ENCODE measurements around the gene RAET1G.
"Not testable (repeated sequence)": the region's sequence is repeated elsewhere in the genome, so short reads cannot be mapped to it uniquely, and the experiment has no call there.

The RAET1G gene, protein sequence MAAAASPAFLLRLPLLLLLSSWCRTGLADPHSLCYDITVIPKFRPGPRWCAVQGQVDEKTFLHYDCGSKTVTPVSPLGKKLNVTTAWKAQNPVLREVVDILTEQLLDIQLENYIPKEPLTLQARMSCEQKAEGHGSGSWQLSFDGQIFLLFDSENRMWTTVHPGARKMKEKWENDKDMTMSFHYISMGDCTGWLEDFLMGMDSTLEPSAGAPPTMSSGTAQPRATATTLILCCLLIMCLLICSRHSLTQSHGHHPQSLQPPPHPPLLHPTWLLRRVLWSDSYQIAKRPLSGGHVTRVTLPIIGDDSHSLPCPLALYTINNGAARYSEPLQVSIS
- total RNA-seq, result 0 reads per million in 4 experiments

DNA sequence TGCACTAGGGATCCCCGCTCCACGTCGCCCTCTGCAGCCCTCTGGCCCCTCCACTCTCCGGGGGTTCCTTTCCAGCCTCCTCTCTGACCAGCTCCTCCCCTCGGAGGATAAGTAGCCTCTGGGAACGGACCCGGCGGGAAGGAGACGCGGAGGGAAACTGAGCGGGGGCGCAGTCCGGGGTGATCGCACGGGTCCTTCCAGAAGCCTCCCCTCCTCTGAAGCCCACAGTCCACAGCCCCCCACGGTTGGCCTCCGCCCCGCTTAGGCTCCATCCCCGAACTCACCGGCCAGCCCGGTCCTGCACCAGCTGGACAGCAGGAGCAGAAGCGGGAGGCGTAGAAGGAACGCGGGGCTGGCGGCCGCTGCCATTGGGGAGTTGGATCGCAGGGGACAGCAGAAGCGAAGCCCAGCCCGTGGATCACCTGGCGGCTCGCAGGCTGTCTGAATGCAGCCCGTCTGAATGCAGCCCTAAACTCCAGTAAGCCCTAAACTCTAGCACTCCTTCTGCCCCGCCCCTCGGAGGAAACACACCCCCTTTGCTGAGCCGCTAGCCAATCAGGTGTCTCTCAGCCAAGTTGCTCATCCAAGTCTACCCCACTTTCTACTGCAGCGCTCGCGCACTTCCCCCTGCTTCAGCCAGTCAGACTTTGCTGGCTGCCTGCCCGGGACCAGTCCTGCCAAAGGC lies at the start of gene RAET1G:
TSS of gene RAET1G (minus strand) at position 480 of the 685 bp plus-strand sequence. CDS start at position 369, 111 bp downstream.
- peak; percentile 62 for DNase-seq

DNA sequence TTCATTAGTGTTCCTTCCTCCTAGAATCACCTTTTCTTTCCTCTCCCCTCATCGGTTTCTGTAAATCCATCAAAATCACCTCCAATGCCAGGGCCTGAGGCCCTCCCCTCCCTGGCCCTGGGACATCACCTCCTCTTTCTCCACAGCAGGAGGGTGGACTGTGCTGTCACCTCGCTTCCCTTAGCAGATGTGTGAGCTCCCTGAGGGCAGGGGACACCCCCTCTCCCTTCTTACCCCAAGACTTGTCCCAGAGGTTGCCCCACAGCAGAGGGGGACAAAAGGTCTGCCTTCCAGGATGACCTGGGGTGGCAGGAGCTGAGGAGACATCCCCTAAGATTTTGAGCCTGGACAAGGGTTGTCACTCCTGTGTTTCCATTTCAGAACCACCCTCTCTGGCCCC lies 46.7 kb upstream of the RAET1G start:
- DNase-seq, result no peak

DNA sequence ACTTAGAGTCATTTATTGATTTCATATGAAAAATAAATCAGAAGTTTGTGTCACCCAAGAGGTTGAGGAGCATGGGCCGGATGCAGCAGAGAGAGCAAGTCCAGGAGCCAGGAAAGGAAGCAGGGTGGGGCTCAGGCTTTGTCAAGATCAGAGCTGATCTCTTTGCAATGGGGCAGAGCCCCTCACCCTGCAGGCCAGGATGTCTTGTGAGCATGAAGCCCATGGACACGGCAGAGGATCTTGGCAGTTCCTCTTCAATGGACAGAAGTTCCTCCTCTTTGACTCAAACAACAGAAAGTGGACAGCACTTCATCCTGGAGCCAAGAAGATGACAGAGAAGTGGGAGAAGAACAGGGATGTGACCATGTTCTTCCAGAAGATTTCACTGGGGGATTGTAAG lies 46.0 kb upstream of the RAET1G start:
- DNase-seq, result not testable (repeated sequence)

DNA sequence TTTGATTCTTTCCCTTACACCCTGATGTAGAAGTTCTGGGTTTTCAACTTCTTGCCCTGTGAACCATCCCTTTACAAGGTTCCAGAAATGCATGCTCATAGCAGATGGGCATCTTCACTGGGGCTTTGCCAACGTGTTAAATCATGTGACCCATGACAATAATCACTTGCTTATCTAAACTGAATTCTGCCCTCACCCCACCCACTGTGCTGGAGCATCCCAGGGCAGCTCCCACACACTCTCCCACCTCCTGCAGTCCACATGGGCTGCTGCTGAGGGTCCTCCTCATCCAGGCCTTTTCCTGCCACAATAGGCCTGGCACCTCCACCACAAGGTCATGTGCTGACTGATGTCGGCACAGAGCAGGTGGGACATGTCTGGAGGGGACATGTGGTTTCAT lies 45.1 kb upstream of the RAET1G start:
- not testable (repeated sequence) for DNase-seq

DNA sequence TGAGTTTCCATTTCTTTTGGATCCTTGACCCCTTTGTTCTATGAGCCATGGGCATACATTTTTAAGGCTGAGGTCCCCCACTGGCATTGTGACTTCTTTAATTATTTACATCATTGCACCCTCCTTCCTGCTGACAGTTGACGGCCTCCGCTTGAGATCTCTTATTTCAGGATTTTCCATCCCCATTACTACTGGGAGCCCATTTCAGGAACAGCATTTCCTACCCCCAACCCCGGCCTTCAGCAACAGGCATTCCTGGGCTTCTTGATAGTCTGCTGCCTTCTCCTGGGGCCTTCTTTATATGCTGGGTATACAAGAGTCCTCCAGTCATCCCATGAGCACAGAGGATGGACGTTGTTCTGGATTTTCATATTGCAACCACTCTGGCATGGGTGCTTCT lies 44.7 kb upstream of the RAET1G start:
- no peak for DNase-seq

DNA sequence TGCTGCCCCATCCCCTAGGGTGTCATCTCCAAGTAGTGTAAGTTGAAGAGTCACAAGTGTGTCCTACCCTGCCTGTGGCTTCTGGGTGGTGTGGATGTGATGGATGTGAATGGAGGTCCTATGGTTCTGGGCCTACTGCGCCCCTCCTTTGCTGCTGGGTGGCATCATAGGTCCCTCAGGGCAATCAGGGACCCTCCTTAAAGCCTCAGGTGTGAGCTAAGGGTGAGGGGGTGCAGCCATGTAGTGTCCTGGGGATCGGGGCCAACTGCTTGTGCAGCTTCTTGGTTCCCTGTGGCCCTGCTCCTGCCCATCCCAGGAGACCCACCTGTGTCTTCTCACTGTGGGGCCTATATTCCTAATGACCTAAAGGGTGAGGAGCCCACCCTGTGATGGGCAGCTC lies 43.4 kb upstream of the RAET1G start:
- not testable (repeated sequence) for DNase-seq

DNA sequence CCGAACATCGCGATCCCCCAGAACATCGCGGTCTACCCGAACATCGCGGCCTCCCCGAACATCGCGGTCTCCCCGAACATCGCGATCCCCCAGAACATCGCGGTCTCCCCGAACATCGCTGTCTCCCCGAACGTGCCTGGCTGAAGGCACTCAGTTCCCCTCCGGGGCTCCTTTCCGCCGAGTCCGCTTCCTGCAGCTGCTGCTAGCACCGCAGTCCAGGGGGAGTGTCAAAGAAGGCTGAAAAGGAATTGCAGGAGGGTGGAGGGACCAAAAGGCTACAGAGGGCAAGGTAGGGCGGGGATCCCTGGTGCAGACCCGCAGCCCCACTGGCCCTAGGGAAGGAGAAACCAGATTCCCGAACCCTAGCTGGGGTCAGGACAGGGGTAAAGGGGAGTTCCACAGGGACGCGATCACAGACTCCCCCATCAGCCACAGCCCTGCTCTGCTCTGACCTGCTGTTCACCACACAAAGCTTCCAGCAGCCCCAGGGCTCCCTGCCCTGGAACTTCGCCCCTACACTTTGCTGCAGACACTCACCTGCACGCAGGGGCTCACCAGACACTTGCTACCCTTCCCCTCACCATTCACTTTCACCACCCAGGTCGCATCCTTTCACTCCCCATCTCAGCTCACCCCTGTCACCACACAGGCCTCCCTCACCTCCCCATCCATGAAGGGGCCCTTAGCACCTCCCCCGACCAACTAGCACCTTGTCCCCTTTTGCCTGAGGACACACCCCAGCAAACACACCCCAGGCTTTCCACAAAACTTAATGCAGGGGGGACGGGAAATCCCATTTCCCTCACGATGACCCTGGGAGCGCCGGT lies 42.5 kb upstream of the RAET1G start:
- DNase-seq, result no peak

DNA sequence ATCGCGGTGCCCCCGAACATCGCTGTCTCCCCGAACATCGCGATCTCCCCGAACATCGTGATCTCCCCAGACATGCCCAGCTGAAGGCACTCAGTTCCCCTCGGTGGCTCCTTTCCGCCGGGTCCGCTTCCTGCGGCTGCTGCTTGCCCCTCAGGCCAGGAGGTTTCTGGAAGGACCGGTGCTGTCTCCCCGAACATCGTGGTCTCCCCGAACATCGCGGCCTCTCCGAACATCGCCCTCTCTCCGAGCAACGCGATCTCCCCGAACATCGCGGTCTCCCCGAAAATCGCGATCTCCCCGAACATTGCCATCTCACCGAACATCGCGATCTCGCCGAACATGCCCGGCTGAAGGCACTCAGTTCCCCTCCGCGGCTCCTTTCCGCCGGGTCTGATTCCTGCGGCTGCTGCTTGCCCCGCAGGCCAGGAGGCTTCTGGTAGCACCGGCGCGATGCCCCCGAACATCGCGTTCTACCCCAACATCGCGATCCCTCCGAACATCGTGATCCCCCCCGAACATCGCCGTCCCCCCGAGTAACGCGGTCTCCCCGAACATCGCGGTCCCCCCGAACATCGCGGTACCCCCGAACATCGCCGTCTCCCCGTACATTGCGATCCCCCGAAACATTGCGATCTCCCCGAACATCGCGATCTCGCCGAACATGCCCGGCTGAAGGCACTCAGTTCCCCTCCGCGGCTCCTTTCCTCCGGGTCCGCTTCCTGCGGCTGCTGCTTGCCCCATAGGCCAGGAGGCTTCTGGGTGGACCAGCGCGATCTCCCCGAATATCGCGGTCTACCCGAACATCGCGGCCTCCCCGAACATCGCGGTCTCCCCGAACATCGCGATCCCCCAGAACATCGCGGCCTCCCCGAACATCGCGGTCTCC lies 41.6 kb upstream of the RAET1G start:
- DNase-seq, result no peak

DNA sequence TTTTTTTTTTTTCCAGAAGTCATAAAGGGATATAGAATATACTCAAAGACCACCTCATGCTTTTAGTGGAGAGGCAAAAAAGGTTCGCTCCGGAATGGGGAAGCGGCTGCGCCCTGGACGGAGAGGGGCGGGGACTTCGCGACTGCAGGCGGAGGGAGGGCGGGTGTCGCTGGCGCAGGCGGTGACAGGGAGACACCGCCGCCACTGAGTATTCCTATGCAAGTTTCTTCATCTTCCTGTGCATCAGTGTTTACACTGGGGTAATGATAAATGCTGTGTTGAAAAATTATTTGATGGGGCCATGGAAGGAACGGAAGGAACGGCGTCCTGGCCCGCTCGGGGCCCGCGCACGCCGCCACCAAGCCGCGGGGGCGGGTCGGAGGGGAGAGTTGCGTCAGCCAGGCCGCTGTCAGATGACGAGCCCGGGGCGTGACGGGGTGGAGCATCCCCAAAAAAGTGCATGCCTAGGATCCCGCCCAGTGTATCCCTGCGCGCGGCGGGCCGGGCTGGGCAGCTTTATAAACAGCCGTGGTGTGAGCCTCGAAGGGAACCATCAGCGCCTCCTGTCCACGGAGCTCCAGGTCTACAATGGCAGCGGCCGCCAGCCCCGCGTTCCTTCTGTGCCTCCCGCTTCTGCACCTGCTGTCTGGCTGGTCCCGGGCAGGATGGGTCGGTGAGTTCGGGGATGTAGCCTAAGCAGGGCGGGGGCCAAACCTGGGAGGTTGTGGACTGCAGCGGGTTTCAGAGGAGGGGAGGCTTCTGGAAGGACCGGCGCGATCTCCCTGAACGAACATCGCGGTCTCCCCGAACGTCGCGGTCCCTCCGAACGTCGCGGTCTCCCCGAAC lies 40.8 kb upstream of the RAET1G start, which contains the start of gene ULBP1:
TSS of gene ULBP1 (plus strand) at position 482 of the 846 bp plus-strand sequence. CDS start at position 589, 107 bp downstream.
- peak; percentile 58 for DNase-seq

DNA sequence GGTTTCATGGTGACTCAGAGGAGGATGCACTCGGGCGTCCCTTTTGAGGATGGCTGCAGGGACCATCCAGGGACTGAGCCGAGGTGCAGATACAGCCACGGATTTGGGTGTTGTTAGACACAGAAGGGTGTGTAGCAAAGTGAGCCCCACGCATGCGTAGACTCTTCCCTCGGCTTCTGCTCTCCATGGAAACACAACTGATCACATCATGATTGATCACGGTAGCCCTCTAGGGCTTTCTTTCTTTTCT lies 40.2 kb upstream of the RAET1G start:
- DNase-seq, result no peak

DNA sequence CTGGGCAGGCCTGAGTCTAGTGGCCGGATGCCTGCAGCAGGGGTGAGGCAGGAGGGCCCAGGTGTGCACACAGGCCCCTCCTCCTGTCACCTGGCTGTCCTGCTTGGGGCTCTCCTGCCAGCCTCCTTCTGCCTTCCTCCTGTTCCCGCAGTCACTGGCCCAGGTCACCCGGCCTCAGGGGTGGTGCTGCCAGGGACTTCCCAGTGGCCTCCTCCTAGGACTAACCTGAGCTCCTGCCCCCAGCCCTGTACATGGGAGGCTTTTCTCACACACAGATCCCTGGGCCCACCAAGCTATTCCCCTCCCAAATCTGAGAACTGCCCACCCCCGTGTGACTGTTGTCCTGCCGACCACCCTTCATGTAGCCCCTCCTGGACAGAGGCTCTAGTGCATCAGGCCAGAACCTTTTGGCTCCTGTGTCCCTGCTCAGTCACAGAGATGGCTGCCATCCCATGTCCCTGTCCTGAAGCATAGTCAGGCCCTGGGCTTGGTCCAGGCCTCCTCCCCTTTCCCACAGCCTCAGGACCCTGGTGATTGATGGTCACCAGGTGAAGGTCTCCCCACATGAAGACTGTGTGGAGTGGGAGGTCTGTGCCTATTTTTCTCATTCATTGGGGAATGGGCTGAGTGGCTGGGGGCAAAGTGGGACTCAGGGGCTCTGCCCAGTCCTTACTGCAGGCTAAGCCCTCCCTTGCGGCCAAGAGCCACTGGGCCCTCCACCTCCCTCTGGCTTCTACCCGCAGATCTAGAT lies 39.7 kb upstream of the RAET1G start:
- DNase-seq, result no peak

DNA sequence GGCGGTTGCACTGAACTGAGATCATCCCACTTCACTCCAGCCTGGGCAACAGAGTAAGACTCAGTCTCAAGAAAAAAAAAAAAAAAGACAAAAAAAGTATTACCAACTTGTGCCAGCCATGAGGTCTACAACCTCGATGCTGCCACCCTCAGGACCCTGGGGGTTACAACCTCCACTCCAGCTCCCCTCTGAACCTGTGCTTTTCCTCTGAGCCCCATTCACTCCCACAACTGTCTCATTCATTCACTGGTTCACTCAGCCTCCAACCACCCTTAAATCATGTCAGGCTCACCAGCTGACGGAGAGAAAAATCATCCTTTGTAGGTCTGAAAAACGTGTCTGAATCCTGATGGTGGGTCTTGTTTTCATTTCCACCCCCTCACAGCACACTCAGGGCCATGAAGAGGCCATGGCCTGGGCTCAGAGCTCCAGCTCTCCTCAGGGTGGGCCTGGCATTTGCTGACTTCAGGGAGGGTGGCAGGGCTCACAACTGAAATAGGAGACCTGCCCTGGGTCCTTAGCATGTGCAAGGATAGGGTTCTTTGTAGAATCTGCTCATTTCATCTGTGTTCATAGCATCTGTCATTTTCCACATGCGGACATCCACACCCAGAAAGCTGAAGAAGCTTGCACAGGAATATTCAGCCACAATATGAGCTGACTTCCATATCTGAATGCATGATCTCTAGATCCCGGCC lies 39.0 kb upstream of the RAET1G start:
- DNase-seq, result no peak

DNA sequence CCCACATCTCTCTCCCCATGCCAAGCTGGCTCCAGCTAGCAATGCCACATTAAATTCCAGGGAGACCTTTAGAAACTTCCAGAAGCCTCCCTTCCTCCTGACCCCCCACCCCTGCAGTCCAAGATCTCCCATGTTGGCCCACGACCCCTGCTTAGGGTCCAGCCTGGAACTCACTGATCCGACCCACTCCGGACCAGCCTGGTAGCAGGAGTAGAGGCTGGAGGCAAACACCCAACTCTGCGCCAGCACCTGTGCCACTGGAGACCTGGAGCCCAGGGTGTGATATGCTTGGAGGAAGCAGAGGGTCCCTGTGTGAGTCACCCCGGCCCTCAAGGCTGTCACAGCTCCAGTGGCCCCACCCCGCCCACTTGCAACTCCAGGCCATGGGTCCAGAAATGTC lies 37.6 kb upstream of the RAET1G start:
- no peak for DNase-seq

DNA sequence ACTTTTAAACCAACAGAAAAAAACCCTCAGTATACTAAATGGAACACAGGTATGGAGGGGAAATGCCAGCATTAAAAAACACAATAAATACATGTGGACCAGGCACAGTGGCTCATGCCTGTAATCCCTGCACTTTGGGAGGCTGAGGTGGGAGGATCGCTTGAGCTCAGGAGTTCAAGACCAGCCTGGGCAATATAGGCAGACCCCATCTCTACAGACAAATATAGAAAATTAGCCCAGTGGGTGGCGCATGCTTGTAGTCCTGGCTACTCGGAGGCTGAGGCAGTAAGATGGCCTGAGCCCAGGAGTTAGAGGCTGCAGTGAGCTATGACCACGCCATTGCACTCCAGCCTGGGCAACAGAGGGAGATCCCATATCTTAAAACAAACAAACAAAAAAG lies 36.9 kb upstream of the RAET1G start:
- not testable (repeated sequence) for DNase-seq

DNA sequence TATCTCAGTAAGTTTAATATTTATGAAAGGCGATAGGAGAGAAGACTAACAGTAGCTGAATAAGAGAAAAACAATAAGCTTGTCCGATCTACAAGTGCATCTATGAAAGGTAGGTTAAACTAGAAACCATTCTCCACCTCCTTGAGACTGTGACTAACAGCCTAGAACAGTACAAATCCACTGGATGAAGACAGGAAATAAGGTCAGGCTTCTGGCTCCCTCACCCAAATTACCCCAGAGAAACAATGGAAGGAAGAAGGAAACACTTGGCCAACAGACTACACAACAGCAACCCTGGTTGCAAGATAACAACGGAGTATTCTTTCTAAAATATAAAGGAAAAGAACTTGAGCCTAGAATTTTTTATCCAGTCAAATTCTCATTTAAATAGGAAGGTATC lies 35.2 kb upstream of the RAET1G start:
- DNase-seq, result not testable (repeated sequence)

DNA sequence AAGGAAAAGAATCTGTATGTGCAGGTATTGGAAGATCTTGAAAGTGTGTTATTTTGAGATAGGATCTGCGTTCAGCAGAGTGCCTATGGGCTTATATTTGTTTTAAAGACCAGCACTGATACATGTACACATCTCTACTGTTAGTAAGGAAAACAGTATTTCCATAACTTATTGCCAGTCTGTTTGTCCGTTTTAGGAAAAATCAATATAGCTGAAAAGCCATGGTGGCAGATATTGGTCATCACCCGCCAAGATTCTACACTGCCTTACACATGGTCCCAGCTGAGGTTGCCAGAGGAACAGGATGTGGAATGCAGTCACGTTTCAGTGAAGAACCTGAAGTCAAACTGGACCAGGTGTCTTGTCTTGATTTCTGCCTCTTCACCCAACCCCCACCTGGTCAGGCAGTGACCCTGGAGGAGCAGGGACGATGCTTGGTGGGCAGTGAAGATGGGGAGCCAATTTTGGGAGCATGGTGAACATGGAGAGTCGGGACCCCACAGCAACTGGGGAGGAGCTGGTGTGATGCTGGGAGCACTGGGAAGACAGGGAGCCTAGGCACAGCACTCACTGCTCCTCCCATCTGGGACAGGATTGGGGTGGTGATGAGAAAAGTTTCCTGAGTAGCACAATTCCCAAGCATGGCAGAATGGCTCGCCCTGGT lies 32.9 kb upstream of the RAET1G start:
- not testable (repeated sequence) for DNase-seq

DNA sequence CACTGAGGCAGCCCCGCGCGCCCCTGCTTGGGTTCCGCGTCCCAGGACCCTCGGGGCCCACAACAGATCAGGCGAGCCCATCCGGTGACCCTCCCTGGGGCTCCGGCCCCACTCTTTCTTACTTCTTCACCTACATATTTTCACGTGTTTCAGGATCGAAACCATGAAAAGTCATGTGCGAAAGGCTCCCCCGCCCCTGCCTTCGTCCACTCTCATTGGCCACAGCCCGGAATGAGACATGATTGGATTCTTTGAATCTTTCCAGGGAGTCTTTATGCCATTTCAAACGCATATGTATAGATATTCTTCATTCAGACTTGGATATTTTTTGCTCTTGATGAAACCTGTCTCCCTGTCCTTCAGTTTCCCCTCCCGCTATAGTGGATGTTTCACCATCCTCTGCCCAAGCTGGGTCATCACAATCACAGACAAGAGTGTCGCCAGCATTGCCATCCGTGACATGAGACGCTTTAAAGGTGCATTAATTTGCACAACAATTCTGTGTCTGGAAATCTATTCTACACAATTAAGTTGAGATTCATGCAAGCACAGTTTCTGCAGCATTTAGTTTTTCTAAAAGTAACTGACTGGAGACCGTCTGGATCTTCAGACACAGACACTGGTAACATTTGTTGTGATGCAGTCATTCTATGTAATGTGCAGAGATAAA lies 32.2 kb upstream of the RAET1G start:
- not testable (repeated sequence) for DNase-seq

DNA sequence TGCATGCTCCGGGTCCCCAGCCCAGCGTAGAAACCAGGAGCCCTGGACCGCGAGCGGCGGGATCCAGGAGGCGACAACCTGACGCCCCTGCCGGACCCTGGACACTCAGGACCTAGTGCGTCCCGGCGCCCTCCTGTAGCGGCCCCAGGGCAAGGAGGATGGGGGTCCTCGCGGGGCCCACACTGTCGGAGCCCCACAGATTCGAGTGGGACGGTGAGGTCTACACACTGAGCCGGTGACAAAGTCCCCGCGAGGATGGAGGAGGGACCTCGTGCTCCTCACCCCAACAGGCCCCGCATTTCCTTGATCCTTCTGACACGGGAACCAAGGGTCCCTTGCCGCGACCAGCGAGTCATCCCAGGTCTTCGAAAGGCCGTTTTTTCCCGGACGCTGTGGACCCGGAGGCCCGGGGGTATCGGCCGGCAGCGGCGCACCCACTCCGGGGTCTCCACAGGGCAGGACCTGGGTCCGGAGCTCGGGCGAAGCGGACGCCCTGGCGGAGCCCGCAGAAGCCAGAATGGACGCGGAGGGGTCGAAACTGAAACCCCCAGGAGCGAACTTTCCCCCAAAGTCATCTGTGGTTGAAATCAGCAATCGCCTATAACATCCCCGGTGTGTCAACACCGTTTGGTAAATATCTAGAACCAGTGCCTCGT lies 31.5 kb upstream of the RAET1G start:
- DNase-seq, result not testable (repeated sequence)

All from effector CD8-positive, alpha-beta T cell (primary cell).